HG02981 (cell line): ENCODE results near the gene AGTRAP.

Experiments used
- ATAC-seq: cut with Tn5 transposase; IDR thresholded peaks from one replicate; pipeline ENCODE4 v1.9.1; 2021; ENCODE audit warnings: mild to moderate bottlenecking, moderate library complexity; ENCODE audit not compliant: unreplicated experiment

AGTRAP gene

GRCh38 chr1:11795238-11795890 is 59.4 kb downstream of the AGTRAP start:
- ATAC-seq = no peak

- no peak for ATAC-seq
Observed at GRCh38 chr1:11796036-11796828, 60.3 kb downstream of the AGTRAP start.

GRCh38 chr1:11797525-11798216 is 61.7 kb downstream of the AGTRAP start:
- no peak for ATAC-seq

DNA sequence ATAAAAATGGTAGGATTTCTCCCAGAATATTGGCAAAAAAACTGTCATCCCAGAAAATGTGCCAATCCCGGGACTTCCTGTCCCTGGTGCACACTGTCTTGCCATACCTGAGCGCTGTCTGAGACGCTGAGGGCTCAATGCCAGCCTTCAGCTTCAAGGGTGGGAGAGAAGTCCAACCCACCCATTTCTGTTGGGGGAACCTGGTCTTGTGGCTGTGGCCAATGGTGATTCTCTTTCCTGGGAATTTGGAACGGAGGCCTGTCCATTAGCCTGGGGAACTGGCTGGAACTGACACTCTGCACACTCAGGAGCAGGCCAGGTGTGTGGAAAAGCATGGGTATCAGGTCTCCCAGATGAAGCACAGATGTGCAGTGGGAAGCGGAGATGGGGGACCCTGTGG is 63.2 kb downstream of the AGTRAP start:
- no peak for ATAC-seq

DNA sequence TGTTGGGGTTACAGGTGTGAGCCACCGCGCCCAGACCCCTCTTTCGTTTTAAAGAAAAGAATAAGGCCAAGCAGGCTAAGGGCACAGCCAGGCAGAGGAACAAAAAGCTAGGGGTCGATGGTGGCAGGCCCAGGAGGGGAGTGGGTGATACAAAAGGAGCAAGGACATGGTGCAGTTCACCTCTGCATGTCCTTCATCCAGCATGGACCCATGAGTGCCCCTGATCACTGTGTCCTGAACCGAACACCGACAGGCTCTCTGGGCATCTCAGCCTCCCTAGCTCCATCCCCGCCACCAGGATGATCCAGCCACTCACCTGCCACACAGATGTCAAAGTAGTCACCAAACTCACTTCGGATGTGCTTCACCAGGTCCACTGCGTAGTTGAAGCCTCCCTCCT is 64.0 kb downstream of the AGTRAP start:
- no peak for ATAC-seq

DNA sequence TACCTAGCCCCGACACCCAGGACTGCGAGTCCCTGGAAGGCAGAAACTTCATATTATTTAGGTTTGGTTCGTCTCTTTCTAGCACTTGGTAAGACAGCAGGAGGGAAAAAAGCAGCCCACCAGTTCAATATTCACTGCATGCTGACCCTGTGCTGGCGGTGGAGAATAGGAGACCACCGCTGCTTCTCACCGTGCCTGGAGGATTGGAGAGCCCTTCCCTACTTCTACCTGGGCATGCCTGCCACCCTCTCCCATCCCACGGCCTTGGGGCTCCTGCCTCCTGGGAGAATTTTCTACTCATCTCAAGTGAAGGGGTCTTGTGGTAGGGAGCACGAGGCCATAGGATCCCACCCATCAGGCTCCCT is 64.4 kb downstream of the AGTRAP start:
- no peak for ATAC-seq
